ENCODE results near the gene VAV3. TPM values are rescaled to one million over a fixed set of nuclear protein-coding genes. Genes with fewer than 3 reads are reported as not detected.

Gene VAV3
- polyA plus RNA-seq, 3 donors: 5.4 to 9.2 (median 9.0) TPM

GRCh38 chr1:107661158-107661557, 303.8 kb downstream of the VAV3 start:
- Histone ChIP-seq H3K79me2 (ENCODE audit: insufficient read depth, low read length) (no peaks in the 10 kb centered on the region), H3K27me3 (ENCODE audit: control insufficient read depth in 2 of 2, insufficient read depth in 2 of 2, low read length in 2 of 2) (no peaks in the 10 kb centered on the region), H3K4me3 (replicated peaks in 1 of 3; ENCODE audit: low read depth in 2 of 3, low read length in 3 of 3) (no peak overlapping the region), H3K4me2 (replicated peaks; ENCODE audit: extremely low read depth, low read length, poor library complexity, severe bottlenecking) (no peak overlapping the region), H3K27ac (ENCODE audit: low read depth in 1 of 2, low read length in 2 of 2) (no peak overlapping the region), H3K36me3 (replicated peaks in 1 of 2; ENCODE audit: control insufficient read depth in 1 of 2, insufficient read depth in 2 of 2, low read length in 2 of 2) (peaks cover 2 to 16% of the 10 kb centered on the region in 2 donors), H3K9me3 (replicated peaks in 1 of 2; ENCODE audit: control insufficient read depth in 1 of 2, insufficient read depth in 1 of 2, low read length in 2 of 2) (no peaks in the 10 kb centered on the region), H4K20me1 (ENCODE audit: insufficient read depth, low read length) (no peaks in the 10 kb centered on the region), H3K4me1 (ENCODE audit: control insufficient read depth in 1 of 2, insufficient read depth in 2 of 2, low read length in 2 of 2) (no peaks in the 10 kb centered on the region), H3K9ac (ENCODE audit: insufficient read depth, low read length, poor library complexity, severe bottlenecking) (no peak overlapping the region), H2AFZ (ENCODE audit: insufficient read depth, low read depth, low read length, poor library complexity, severe bottlenecking) (no peak overlapping the region)
- Mint-ChIP-seq H3K27me3 (ENCODE audit: low read depth in 3 of 3) (no peaks in the 10 kb centered on the region), H3K4me3 (no peak overlapping the region), H3K4me1 (no peaks in the 10 kb centered on the region), H3K9me3 (peaks cover 0 to 2% (median 0%) of the 10 kb centered on the region in 7 donors), H3K36me3 (peaks cover 23% of the 10 kb centered on the region in 2 donors), H3K27ac (no peak overlapping the region)
- TF ChIP-seq, protein P1, sequence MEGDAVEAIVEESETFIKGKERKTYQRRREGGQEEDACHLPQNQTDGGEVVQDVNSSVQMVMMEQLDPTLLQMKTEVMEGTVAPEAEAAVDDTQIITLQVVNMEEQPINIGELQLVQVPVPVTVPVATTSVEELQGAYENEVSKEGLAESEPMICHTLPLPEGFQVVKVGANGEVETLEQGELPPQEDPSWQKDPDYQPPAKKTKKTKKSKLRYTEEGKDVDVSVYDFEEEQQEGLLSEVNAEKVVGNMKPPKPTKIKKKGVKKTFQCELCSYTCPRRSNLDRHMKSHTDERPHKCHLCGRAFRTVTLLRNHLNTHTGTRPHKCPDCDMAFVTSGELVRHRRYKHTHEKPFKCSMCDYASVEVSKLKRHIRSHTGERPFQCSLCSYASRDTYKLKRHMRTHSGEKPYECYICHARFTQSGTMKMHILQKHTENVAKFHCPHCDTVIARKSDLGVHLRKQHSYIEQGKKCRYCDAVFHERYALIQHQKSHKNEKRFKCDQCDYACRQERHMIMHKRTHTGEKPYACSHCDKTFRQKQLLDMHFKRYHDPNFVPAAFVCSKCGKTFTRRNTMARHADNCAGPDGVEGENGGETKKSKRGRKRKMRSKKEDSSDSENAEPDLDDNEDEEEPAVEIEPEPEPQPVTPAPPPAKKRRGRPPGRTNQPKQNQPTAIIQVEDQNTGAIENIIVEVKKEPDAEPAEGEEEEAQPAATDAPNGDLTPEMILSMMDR (IDR thresholded peaks at IDR 0.05): no peak
- intact Hi-C loops (cut with micrococcal nuclease): no loop called here
- no peak for DNase-seq
- WGBS (ENCODE audit: insufficient coverage): 100% methylated on average over 4 of the region's 7 CpGs

GRCh38 chr1:107659961-107660360, 305.0 kb downstream of the VAV3 start:
- no peak overlapping the region for H3K4me2 ChIP-seq (replicated peaks; ENCODE audit: extremely low read depth, low read length, poor library complexity, severe bottlenecking)
- H3K9ac ChIP-seq (ENCODE audit: insufficient read depth, low read length, poor library complexity, severe bottlenecking): no peak overlapping the region
- Mint-ChIP-seq H3K27me3 (ENCODE audit: low read depth in 3 of 3) (no peaks in the 10 kb centered on the region), H3K9me3 (peaks cover 0 to 2% (median 0%) of the 10 kb centered on the region in 7 donors), H3K4me3 (no peak overlapping the region), H3K36me3 (peaks cover 12 to 16% of the 10 kb centered on the region in 2 donors), H3K4me1 (no peaks in the 10 kb centered on the region), H3K27ac (no peak overlapping the region)
- WGBS (ENCODE audit: insufficient coverage): 100% methylated on average over 1 of the region's 2 CpGs
- no peaks in the 10 kb centered on the region for H3K9me3 ChIP-seq (replicated peaks in 1 of 2; ENCODE audit: control insufficient read depth in 1 of 2, insufficient read depth in 1 of 2, low read length in 2 of 2)
- no peaks in the 10 kb centered on the region for H4K20me1 ChIP-seq (ENCODE audit: insufficient read depth, low read length)
- H2AFZ ChIP-seq (ENCODE audit: insufficient read depth, low read depth, low read length, poor library complexity, severe bottlenecking): no peak overlapping the region
- H3K4me3 ChIP-seq (replicated peaks in 1 of 3; ENCODE audit: low read depth in 2 of 3, low read length in 3 of 3): no peak overlapping the region
- TF ChIP-seq, protein P1 (IDR thresholded peaks at IDR 0.05): no peak
- no peak for DNase-seq
- H3K79me2 ChIP-seq (ENCODE audit: insufficient read depth, low read length): no peaks in the 10 kb centered on the region
- H3K4me1 ChIP-seq (ENCODE audit: control insufficient read depth in 1 of 2, insufficient read depth in 2 of 2, low read length in 2 of 2): no peaks in the 10 kb centered on the region
- peaks cover 2 to 6% of the 10 kb centered on the region in 2 donors for H3K36me3 ChIP-seq (replicated peaks in 1 of 2; ENCODE audit: control insufficient read depth in 1 of 2, insufficient read depth in 2 of 2, low read length in 2 of 2)
- intact Hi-C loops (cut with micrococcal nuclease): no loop called here
- no peaks in the 10 kb centered on the region for H3K27me3 ChIP-seq (ENCODE audit: control insufficient read depth in 2 of 2, insufficient read depth in 2 of 2, low read length in 2 of 2)
- H3K27ac ChIP-seq (ENCODE audit: low read depth in 1 of 2, low read length in 2 of 2): no peak overlapping the region

Measured in CD14-positive monocyte (primary cell).